GM10847 (cell line): ENCODE data around the gene AHNAK.

Source experiments
- POLR2A ChIP-seq: IDR thresholded peaks from 2 replicates; pipeline ENCODE4 v1.6.1; 2011; ENCODE audit not compliant: insufficient read length; ENCODE audit errors: extremely low read depth

Gene AHNAK

DNA sequence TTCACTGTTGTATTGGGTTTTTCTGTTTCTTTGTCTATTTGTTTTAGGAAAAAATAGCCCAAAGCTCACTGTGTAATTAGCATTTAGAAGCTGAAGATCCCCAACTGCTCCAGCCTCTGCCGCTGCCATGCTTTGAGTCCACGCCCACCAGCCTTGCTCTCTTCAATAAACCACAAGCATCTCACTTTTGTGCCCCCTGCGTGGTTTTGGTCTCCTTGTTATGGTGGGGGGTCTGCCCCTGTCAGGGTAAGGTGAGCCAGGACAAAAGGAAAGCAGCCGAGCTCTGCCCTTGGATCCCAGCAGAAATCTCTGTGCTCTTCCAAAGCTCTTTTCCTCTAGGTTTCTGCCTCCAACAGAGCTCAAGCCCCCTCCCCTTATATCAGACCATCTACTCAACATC lies 123.6 kb downstream of the AHNAK start:
- TF ChIP-seq POLR2A = no peak

DNA sequence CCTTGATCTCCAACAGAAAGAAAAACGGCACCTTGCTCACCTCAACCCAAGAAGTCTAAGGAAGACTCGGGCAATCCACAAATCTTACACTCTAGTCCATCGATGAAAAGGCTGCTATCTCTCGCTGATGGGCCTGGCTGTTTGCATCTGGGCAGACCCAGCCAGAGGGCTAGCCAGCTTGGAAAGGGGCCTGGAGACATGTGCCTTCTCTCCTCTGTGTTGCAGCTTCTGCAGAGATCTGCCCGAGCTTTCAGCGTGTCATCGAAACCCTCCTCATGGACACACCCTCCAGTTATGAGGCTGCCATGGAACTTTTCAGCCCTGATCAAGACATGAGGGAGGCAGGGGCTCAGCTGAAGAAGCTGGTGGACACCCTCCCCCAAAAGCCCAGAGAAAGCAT lies 124.6 kb downstream of the AHNAK start:
- TF ChIP-seq POLR2A = no peak

DNA sequence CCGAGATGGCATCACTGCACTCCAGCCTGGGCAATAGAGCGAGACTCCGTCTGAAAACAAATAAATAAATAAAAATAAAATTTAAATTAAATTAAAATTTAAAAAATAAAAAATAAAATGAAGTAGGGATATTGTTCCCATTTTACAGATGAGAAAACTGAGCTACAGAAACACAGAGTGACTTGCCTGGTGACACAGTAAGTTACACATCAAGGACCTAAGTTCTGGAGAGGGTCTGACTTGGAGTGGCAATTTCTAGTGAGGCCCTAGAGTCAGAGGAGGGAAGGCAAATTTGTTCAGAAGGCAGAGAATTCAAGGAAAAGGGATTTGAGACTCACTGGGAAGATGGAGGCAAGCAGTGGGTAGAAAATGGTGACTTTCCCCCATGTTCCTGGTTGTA lies 125.7 kb downstream of the AHNAK start:
- TF ChIP-seq POLR2A = no peak

DNA sequence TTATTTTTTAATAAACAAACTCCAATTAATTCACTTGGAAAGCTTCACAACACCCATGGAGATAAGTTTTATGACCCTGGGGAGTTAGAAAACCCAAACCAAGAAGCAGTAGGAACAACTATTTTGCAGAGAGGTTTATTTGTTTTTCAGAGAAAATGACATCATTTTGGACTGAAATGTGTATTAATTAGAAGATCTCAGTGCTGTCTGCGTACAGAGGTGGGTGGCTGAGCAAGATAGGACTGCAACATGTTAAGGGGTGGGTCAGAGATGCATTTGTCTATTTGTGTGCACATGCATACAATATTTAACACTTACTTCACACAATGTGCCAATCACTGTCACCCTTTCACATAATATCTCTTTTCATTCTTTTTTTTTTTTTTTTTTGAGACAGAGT lies 126.7 kb downstream of the AHNAK start:
- TF ChIP-seq POLR2A = no peak

DNA sequence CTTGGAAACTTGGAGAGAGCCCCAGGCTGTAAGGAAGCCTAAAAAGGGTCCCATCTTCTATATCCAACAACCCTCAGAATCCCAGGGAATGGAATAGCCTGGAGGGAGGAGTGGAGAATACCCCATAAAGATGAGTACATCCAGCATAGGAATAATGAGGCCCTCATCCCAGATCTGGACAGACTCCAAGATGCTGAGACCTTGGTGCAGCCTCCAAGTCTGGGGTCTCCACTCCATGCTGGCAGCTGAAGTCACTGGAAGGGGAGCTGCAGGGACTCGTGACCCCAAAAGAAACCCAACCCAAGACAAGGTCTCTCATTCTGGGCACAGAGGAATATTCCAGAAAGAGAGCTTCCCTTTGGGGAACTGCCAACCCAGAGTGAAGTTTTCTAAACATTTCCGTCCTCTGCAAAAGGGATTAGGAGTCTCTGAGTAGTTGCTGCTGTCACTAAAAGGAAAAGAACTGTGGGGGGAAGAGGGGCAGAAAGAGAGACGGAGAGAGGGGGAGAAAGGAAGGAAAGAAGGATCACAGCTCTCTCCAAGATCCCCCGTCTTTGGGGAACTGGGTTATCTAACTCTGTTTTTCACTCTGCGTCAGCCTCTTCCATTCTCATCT lies 127.2 kb downstream of the AHNAK start:
- TF ChIP-seq POLR2A = no peak

DNA sequence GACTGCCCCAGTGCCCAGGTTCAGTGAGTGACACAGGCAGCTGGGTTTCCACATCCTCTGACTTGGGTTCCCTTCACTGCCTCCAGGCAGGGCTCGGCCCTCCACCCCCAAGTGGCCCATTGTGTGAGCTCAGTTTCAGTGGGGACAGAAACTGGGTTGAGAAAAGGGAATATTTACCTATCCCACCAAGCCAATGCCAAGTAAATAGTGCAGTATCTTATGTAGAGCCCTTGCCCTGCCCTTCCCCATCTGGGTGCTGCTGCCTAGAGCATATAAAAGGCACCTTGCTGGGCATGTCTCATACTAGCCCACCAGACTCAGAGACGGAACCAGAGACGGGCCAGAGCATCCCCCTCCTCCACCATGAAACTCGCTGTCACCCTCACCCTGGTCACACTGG lies 127.9 kb downstream of the AHNAK start, which contains the start of gene SCGB1A1:
Gene SCGB1A1 (plus strand): TSS at position 301 of the 400 bp plus-strand sequence. CDS start 63 bp downstream, at position 364.
- no peak for TF ChIP-seq POLR2A

DNA sequence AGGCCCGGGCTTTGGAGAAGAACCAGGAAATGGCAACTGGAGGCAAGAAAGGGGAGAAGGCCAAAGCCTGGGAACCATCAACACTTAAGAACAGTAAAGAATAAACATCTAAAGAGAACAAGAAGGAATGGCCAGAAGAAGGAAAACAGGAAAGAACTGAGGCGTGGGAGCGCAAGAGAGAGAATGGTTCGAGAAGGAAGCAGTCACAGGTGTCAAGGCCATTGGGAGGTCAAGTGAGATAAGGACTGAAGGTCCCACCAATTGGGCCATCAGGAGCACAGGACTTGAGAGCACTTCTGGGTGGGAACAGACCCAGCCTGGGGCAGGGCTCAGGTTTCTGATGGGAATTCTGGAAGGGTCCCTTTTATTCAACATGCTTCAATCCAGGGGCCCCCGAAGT lies 128.5 kb downstream of the AHNAK start:
- no peak for TF ChIP-seq POLR2A

GRCh38 chr11:62416596-62416995 lies 130.0 kb downstream of the AHNAK start:
- no peak for TF ChIP-seq POLR2A

DNA sequence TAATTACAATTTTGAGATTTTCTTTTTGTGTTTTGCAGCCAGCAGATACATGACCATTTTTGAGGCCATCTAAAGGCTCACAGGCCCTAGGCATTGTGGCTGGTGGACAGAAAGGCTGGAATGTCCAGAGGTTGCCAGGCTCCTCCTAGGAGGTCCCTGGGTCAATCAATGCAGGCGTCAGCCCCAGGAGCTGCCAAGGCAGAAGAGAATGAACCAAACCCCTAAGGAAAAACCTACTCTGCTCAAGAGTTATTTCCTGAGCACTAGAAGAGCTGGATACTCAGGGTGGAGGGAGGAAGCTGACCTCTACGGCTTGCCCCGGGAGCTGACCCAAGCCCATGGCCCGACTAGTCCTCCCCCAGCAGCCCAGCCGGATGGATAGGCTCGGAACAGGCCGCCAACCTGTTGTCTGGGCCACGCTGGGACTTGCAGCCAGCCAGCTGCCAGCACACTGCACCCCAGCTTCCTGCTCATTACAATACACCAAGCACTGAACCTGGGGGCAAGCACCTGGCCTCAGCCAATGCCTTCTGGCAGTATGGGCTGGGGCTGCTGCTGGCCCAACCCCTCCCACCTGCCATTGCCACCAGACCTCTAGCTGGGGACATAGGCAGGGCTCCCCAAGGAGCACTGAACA lies 133.4 kb downstream of the AHNAK start:
- TF ChIP-seq POLR2A = no peak

DNA sequence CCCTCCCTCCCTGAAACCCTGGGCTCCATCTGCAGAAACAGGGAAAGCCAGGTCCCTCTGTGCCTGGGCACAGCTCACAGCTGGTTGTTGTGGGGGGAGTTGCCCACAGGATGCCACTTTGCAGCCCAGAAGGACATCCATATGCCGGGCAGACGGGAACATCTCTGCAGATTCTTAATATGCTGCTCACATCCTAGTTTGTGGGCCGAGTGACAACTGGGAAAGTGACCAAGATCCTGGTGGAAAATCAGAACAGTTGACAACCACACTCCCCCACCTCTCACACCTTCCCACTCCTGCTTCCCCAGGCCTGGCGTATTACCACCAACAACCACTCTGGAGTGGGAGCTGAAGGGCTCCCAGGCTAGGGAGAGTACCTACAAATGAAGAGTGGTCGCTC lies 135.1 kb downstream of the AHNAK start:
- no peak for TF ChIP-seq POLR2A

- no peak for TF ChIP-seq POLR2A
Observed at GRCh38 chr11:62410972-62411371, 135.6 kb downstream of the AHNAK start.

DNA sequence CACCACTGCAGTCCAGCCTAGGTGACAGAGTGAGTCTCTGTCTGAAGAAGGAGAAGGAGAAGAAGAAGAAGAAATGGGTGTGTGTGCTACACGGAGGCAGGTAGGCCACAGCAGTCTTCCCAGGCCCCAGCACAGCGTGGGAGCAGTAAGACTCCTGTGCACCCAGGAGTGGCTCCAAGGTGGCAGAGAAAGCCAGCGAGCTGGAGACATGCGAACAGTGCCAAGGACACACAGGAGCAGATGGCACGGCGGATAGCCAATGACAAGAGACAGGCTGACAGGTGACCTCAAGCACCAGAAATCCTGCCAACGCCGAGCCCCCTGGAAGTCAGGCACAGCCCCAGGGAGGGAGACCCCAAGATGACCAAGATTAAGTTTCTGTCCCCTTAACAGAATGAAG lies 136.8 kb downstream of the AHNAK start:
- TF ChIP-seq POLR2A = no peak

GRCh38 chr11:62406034-62406433 lies 140.6 kb downstream of the AHNAK start:
- no peak for TF ChIP-seq POLR2A

DNA sequence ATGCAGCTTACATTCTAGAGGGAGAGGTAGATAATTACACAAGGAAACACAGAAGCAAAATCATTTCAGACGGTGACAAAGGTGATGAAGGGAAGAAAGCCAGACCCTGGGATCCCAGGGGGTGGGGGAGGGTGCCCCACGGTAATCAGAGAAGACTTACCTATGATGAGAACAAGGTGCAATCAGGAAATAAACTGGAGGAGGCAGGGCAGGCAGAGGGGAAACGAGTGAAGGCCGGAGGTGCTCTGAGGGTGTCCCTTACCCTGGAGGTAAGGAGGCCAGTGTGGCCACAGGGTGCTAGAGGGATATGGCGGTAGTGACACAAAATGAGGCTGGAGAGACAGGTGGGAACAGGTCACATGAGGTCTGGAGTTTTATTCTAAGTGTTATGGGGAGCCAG lies 141.7 kb downstream of the AHNAK start:
- TF ChIP-seq POLR2A = no peak

- TF ChIP-seq POLR2A = no peak
Observed at GRCh38 chr11:62404435-62404834, 142.2 kb downstream of the AHNAK start.

DNA sequence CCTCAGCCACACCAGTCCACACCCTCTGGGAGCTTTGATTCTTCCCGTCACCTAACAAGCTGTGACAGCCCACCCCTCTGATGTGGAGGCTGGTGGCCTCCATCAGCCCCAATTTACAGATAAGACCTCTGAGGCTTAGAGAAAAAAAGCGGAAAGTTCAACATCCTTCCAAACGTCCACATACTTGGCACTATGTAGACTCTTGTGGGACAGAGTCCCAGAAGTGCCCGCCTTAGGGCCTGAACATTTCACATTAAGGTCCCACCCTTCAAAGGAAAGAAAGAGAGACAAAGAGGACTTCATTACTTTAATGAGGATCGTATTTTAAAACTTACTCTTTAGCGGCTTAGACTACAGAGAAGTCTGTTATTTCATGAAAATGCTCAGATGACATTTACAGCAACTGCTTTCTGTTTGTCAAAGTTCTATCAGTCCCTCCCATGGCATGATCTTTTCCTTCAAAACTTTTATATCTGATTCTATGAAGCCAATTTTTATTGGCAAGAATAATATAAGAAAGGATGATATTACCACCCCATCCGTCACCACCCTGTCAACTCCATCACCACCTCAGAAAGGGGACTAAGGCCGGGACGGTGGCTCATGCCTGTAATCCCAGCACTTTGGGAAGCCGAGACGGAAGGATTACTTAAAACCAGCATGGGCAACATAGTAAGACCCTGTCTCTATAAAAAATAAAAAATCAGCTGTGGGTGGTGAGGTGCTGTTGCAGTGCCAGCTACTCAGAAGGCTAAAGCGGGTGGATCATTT lies 143.5 kb downstream of the AHNAK start:
- TF ChIP-seq POLR2A = no peak
